Natural killer cell (primary cell): Measurements from ENCODE around the gene ZBTB22. TPM values are rescaled to one million over a fixed set of nuclear protein-coding genes. Genes with fewer than 3 reads are reported as not detected.

Experiments
- ATAC-seq, 3 donors: fragments of 150-1000 bp in 2 of 3; fragments of 200-7000 bp in 1 of 3; cut with Tn5 transposase; 1 replicate in 1 of 3; 2 replicates in 2 of 3; pipeline ENCODE4 v1.10.0; 2021; ENCODE audit warnings: mild to moderate bottlenecking in 2 of 3, moderate library complexity in 2 of 3
- DNase-seq, 2 donors: peaks; one replicate each; pipeline versions ENCODE4 v3.0.0 to v3.0.0-alpha.2; 2013 to 2021; ENCODE audit warnings: mixed read lengths in 1 of 2
- H3K27ac ChIP-seq: one replicate; pipeline ENCODE4 v1.5.1; 2013; ENCODE audit warnings: mild to moderate bottlenecking, low read length
- H3K27me3 ChIP-seq: one replicate; pipeline ENCODE4 v1.6.1; 2013; ENCODE audit warnings: low read length; ENCODE audit not compliant: control insufficient read depth, insufficient read depth
- H3K36me3 ChIP-seq: one replicate; pipeline ENCODE4 v1.6.1; 2013; ENCODE audit warnings: low read length; ENCODE audit not compliant: control insufficient read depth, insufficient read depth
- H3K4me1 ChIP-seq: one replicate; pipeline ENCODE4 v1.6.1; 2013; ENCODE audit warnings: low read length; ENCODE audit not compliant: control insufficient read depth, insufficient read depth
- H3K4me3 ChIP-seq: one replicate; pipeline ENCODE4 v1.5.1; 2013; ENCODE audit warnings: low read length
- H3K9me3 ChIP-seq: one replicate; pipeline ENCODE4 v1.6.1; 2013; ENCODE audit warnings: low read length; ENCODE audit not compliant: control insufficient read depth, insufficient read depth
- H3K27ac Mint-ChIP-seq, 2 donors: one replicate each; pipeline ENCODE4 v1.8.0; 2022; ENCODE audit warnings: mild to moderate bottlenecking in 2 of 2, mixed read lengths in 2 of 2, moderate library complexity in 1 of 2
- H3K27me3 Mint-ChIP-seq, 2 donors: one replicate each; pipeline ENCODE4 v1.8.0; 2022; ENCODE audit warnings: low read depth in 2 of 2, mixed read lengths in 2 of 2
- H3K36me3 Mint-ChIP-seq: one replicate; pipeline ENCODE4 v1.8.0; 2022; ENCODE audit warnings: mixed read lengths
- H3K4me1 Mint-ChIP-seq, 2 donors: one replicate each; pipeline ENCODE4 v1.8.0; 2022; ENCODE audit warnings: mixed read lengths in 2 of 2
- H3K4me3 Mint-ChIP-seq: one replicate; pipeline ENCODE4 v1.8.0; 2022; ENCODE audit warnings: mild to moderate bottlenecking, moderate library complexity, mixed read lengths
- H3K9me3 Mint-ChIP-seq, 2 donors: one replicate each; pipeline ENCODE4 v1.8.0; 2022; ENCODE audit warnings: mixed read lengths in 2 of 2
- CTCF ChIP-seq: fragments of 200-600 bp; IDR thresholded peaks from one replicate; pipeline ENCODE4 v1.8.0; 2022; ENCODE audit warnings: antibody characterized with exemption
- WGBS: methylation state at CpG from one replicate; pipeline ENCODE4 v1.1.7; 2013; ENCODE audit warnings: missing lambda C conversion rate; ENCODE audit not compliant: insufficient coverage; 5-methylcytosine and 5-hydroxymethylcytosine counted together
- intact Hi-C: fragments of 100-400 bp; cut with micrococcal nuclease; formaldehyde crosslinking; loops from one replicate; pipeline ENCODE4 v1.14.2; 2022
- total RNA-seq, 4 donors: library from RNA; stranded (reverse); fragments of 120-200 nt in 1 of 4; gene quantifications; one replicate each; pipeline versions ENCODE4 v1.2.3 to v1.2.4, GENCODE V29; 2013 to 2022

Gene ZBTB22
- total RNA-seq, 3 donors from 2014 or later (not counting 1 experiment from before 2014, with no cell fraction given): 20.4 to 34.0 (median 25.9) TPM

GRCh38 chr6:33294086-33294823 lies 23.3 kb downstream of the ZBTB22 start:
- Mint-ChIP-seq H3K27me3 (no peaks in the 10 kb centered on the region), H3K9me3 (no peaks in the 10 kb centered on the region), H3K27ac (no peak overlapping the region), H3K4me1 (peaks cover 42 to 54% of the 10 kb centered on the region in 2 donors), H3K4me3 (no peak overlapping the region), H3K36me3 (no peaks in the 10 kb centered on the region)
- intact Hi-C loops: no loop called here
- ATAC-seq: no peak
- DNase-seq: no peak
- TF ChIP-seq CTCF: no peak
- 94% methylated on average over 10 of the region's 10 CpGs for WGBS
- Histone ChIP-seq H3K9me3 (no peaks in the 10 kb centered on the region), H3K4me3 (no peak overlapping the region), H3K36me3 (peaks cover 53% of the 10 kb centered on the region), H3K27me3 (no peaks in the 10 kb centered on the region), H3K4me1 (peaks cover 30% of the 10 kb centered on the region), H3K27ac (no peak overlapping the region)

GRCh38 chr6:33292996-33293682 lies 24.4 kb downstream of the ZBTB22 start:
- H3K27ac ChIP-seq: no peak overlapping the region
- no peaks in the 10 kb centered on the region for H3K9me3 Mint-ChIP-seq
- H3K4me1 ChIP-seq: peaks cover 35% of the 10 kb centered on the region
- no peak for TF ChIP-seq CTCF
- H3K27me3 Mint-ChIP-seq: no peaks in the 10 kb centered on the region
- H3K9me3 ChIP-seq: no peaks in the 10 kb centered on the region
- peaks cover 47 to 59% of the 10 kb centered on the region in 2 donors for H3K4me1 Mint-ChIP-seq
- intact Hi-C loops: no loop called here
- H3K27ac Mint-ChIP-seq: no peak overlapping the region
- H3K36me3 ChIP-seq: peaks cover 53% of the 10 kb centered on the region
- H3K36me3 Mint-ChIP-seq: no peaks in the 10 kb centered on the region
- no peak for DNase-seq
- H3K4me3 ChIP-seq: no peak overlapping the region
- 98% methylated on average over 14 of the region's 16 CpGs for WGBS
- H3K4me3 Mint-ChIP-seq: no peak overlapping the region
- ATAC-seq: no peak
- no peaks in the 10 kb centered on the region for H3K27me3 ChIP-seq

DNA sequence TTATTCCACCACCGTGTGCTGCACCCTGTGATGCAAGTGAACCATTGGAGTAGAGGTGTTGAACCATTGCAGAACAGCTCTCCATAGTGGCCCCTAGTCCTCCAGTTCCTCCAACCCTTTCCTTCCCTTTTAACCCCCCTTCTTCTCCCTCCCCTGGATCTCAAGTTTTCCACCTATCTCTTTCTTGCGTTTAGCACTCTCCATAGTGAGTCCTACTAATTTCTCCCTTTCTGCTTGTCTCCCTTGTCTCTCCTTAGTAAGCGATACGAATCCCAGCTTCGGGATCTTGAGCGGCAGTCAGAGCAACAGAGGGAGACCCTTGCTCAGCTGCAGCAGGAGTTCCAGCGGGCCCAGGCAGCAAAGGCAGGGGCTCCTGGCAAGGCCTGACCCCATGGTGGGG lies 27.1 kb downstream of the ZBTB22 start:
- Histone ChIP-seq H3K4me3 (no peak overlapping the region), H3K4me1 (peaks cover 23% of the 10 kb centered on the region), H3K27ac (no peak overlapping the region), H3K36me3 (peaks cover 53% of the 10 kb centered on the region), H3K27me3 (no peaks in the 10 kb centered on the region), H3K9me3 (no peaks in the 10 kb centered on the region)
- Mint-ChIP-seq H3K4me1 (peaks cover 39 to 49% of the 10 kb centered on the region in 2 donors), H3K27ac (peak overlapping the region; percentile 92 to 94), H3K27me3 (no peaks in the 10 kb centered on the region), H3K9me3 (no peaks in the 10 kb centered on the region), H3K36me3 (peaks cover 8% of the 10 kb centered on the region), H3K4me3 (peak overlapping the region; percentile 99)
- WGBS: 87% methylated on average over 7 of the region's 7 CpGs
- intact Hi-C loops: no loop called here
- no peak for ATAC-seq
- no peak for DNase-seq
- no peak for TF ChIP-seq CTCF
